GM12865 (cell line): Measurements from ENCODE around the gene HNRNPAB.
"Not testable (repeated sequence)": the region's sequence is repeated elsewhere in the genome, so short reads cannot be mapped to it uniquely, and the experiment has no call there.

Experiments
- DNase-seq: peaks from one replicate; pipeline ENCODE4 v3.0.0; 2010; ENCODE audit warnings: low read depth
- H3K4me3 ChIP-seq: 2 replicates; pipeline ENCODE4 v1.5.1; 2011; ENCODE audit warnings: mild to moderate bottlenecking, low read depth, low read length, control low read depth
- CTCF ChIP-seq: IDR thresholded peaks from 2 replicates; pipeline ENCODE4 v1.5.1; 2011; ENCODE audit warnings: low read length, control low read depth, low read depth, inconsistent platforms; ENCODE audit not compliant: insufficient read depth; ENCODE audit errors: missing control alignments

HNRNPAB gene

GRCh38 chr5:178223196-178223773, 19.0 kb downstream of the HNRNPAB start:
- no peak for DNase-seq
- TF ChIP-seq CTCF: no peak
- no peak overlapping the region for H3K4me3 ChIP-seq

GRCh38 chr5:178223828-178224335, 19.5 kb downstream of the HNRNPAB start:
- no peak overlapping the region for H3K4me3 ChIP-seq
- no peak for TF ChIP-seq CTCF
- DNase-seq: no peak

GRCh38 chr5:178224403-178224802, 20.1 kb downstream of the HNRNPAB start:
- H3K4me3 ChIP-seq: no peak overlapping the region
- TF ChIP-seq CTCF: no peak
- no peak for DNase-seq

- no peak for TF ChIP-seq CTCF
- no peak overlapping the region for H3K4me3 ChIP-seq
- no peak for DNase-seq
Measured at GRCh38 chr5:178225174-178225573, 20.8 kb downstream of the HNRNPAB start.

GRCh38 chr5:178227138-178227659, 22.9 kb downstream of the HNRNPAB start:
- no peak overlapping the region for H3K4me3 ChIP-seq
- TF ChIP-seq CTCF: no peak
- DNase-seq: no peak

- TF ChIP-seq CTCF: no peak
- DNase-seq: no peak
Measured at GRCh38 chr5:178227929-178228328, 23.6 kb downstream of the HNRNPAB start.

GRCh38 chr5:178228609-178229008, 24.3 kb downstream of the HNRNPAB start:
- no peak overlapping the region for H3K4me3 ChIP-seq
- TF ChIP-seq CTCF: no peak
- no peak for DNase-seq

More at GRCh38 chr5:178227929-178228328, 23.6 kb downstream of the HNRNPAB start:
- H3K4me3 ChIP-seq: no peak overlapping the region

GRCh38 chr5:178229111-178229510, 24.8 kb downstream of the HNRNPAB start:
- not testable (repeated sequence) for H3K4me3 ChIP-seq, DNase-seq
